K562 (cell line): ENCODE results near the gene TNIP2. TPM values are rescaled to one million over a fixed set of nuclear protein-coding genes. Genes with fewer than 3 reads are reported as not detected.
A peak's percentile ranks its signal among the peaks of the same experiment; 100 is the strongest.

ENCODE experiments used
- ATAC-seq: fragments of 200-7000 bp; cut with Tn5 transposase; 3 replicates; pipeline ENCODE4 v1.9.1; 2020; ENCODE audit warnings: moderate library complexity
- BruUV-seq: library from RNA; stranded (reverse); fragments of 400-500 nt; replicated peaks from 2 replicates; lab custom pipeline; 2021; lab: Mats Ljungman, UMichigan
- CTCF ChIA-PET: fragments of 300-600 bp; formaldehyde crosslinking; extraction: SDS; loops from one replicate; lab custom pipeline; 2021; ENCODE audit warnings: low intra/inter-chr PET ratio; lab: Yijun Ruan, JAX
- POLR2A ChIA-PET: fragments of 300-600, 350-650 bp; sonication (Branson Sonifier 250); formaldehyde crosslinking; extraction: SDS; loops from one replicate; lab custom pipeline; 2021; ENCODE audit warnings: antibody characterized with exemption, inconsistent platforms; lab: Yijun Ruan, JAX
- DNase-seq, 4 experiments: peaks; one replicate each; pipeline versions ENCODE4 v3.0.0 to v3.0.0-alpha.2; 2011 to 2018; ENCODE audit warnings: low spot score in 3 of 4, mixed read lengths in 3 of 4; ENCODE audit errors: extremely low read depth in 1 of 4
- FAIRE-seq: peaks from 2 replicates; lab custom pipeline; 2011; peaks lifted over from hg19 to GRCh38; lab: Jason Lieb, UNC
- H2AFZ ChIP-seq: 2 replicates; pipeline ENCODE4 v1.6.0; 2011; ENCODE audit warnings: low read depth, low read length, control low read depth, inconsistent platforms
- H3K27ac ChIP-seq: fragments of 200-600 bp; 3 replicates; pipeline ENCODE4 v1.8.0; 2011; ENCODE audit warnings: low read depth, mild to moderate bottlenecking, control low read depth, inconsistent platforms, low read length, moderate library complexity, mixed read lengths; ENCODE audit errors: extremely low read depth
- H3K27me3 ChIP-seq, 2 experiments: fragments of 300-600 bp in 1 of 2; 2 replicates in 1 of 2; 3 replicates in 1 of 2; pipeline versions ENCODE4 v1.6.0 to v1.8.0; 2011; ENCODE audit warnings: inconsistent platforms in 2 of 2, low read length in 2 of 2, mild to moderate bottlenecking in 1 of 2, mixed read lengths in 1 of 2, moderate library complexity in 1 of 2; ENCODE audit not compliant: control insufficient read depth in 2 of 2, insufficient read depth in 2 of 2
- H3K36me3 ChIP-seq: fragments of 300-600 bp; 3 replicates; pipeline ENCODE4 v1.8.0; 2011; ENCODE audit warnings: mild to moderate bottlenecking, low read length, inconsistent platforms; ENCODE audit not compliant: control insufficient read depth, insufficient read depth
- H3K4me1 ChIP-seq, 2 experiments: fragments of 200-600 bp in 1 of 2; replicated peaks in 1 of 2; 2 replicates in 1 of 2; 3 replicates in 1 of 2; pipeline versions ENCODE4 v1.5.1 to v1.8.0; 2011; ENCODE audit warnings: inconsistent platforms in 2 of 2, low read length in 2 of 2, mild to moderate bottlenecking in 1 of 2, mixed read lengths in 1 of 2, moderate library complexity in 1 of 2; ENCODE audit not compliant: control insufficient read depth in 2 of 2, insufficient read depth in 2 of 2
- H3K4me2 ChIP-seq: 2 replicates; pipeline ENCODE4 v1.6.1; 2011; ENCODE audit warnings: low read length, control low read depth, inconsistent platforms, mixed read lengths; ENCODE audit not compliant: insufficient read depth
- H3K4me3 ChIP-seq: fragments of 200-600 bp; sonication (generic), shearing (Covaris generic); 2 replicates; pipeline ENCODE4 v1.5.1; 2016; ENCODE audit warnings: control low read depth, inconsistent platforms
- H3K79me2 ChIP-seq: fragments of 200-600 bp; 3 replicates; pipeline ENCODE4 v1.8.0; 2011; ENCODE audit warnings: low read length, inconsistent platforms; ENCODE audit not compliant: control insufficient read depth, insufficient read depth
- H3K9ac ChIP-seq, 2 experiments: 2 replicates each; pipeline versions ENCODE4 v1.6.0 to v1.6.1; 2011; ENCODE audit warnings: low read depth in 2 of 2, low read length in 2 of 2, control low read depth in 1 of 2, inconsistent platforms in 1 of 2, mild to moderate bottlenecking in 1 of 2, mixed read lengths in 1 of 2; ENCODE audit not compliant: insufficient read depth in 1 of 2
- H3K9me1 ChIP-seq: one replicate; pipeline ENCODE4 v1.6.0; 2011; ENCODE audit warnings: inconsistent platforms, mild to moderate bottlenecking, low read length, moderate library complexity; ENCODE audit not compliant: control insufficient read depth, insufficient read depth
- H3K9me3 ChIP-seq: replicated peaks from 2 replicates; pipeline ENCODE4 v1.5.1; 2011; ENCODE audit warnings: low read depth, low read length, inconsistent platforms; ENCODE audit not compliant: control insufficient read depth, insufficient read depth
- H4K20me1 ChIP-seq: replicated peaks from 2 replicates; pipeline ENCODE4 v1.6.1; 2011; ENCODE audit warnings: low read length, inconsistent platforms, mixed read lengths; ENCODE audit not compliant: control insufficient read depth, insufficient read depth
- ELK3 ChIP-seq: fragments of 450-650 bp; formaldehyde crosslinking; IDR thresholded peaks from 2 replicates; pipeline ENCODE4 v1.4.0; 2020; ENCODE audit warnings: mild to moderate bottlenecking
- HSF4 ChIP-seq: fragments of 250-450 bp; sonication (Bioruptor Pico); IDR thresholded peaks from 2 replicates; pipeline ENCODE4 v2.1.2; 2022; ENCODE audit warnings: mild to moderate bottlenecking, moderate library complexity, borderline replicate concordance
- MCM7 ChIP-seq, 2 experiments: fragments of 450-650 bp; IDR thresholded peaks; 2 replicates each; pipeline ENCODE4 v1.6.1; 2016 to 2018
- NFE2 ChIP-seq: IDR thresholded peaks from 2 replicates; pipeline ENCODE4 v1.6.1; 2014; ENCODE audit warnings: antibody characterized with exemption, low read depth
- NFIC ChIP-seq: fragments of 450-650 bp; IDR thresholded peaks from 2 replicates; pipeline ENCODE4 v1.6.1; 2017; ENCODE audit warnings: mild to moderate bottlenecking, inconsistent platforms
- SREBF1 ChIP-seq: fragments of 150-350 bp; IDR thresholded peaks from 2 replicates; pipeline ENCODE4 v1.6.1; 2014; ENCODE audit warnings: antibody characterized with exemption, low read depth, low read length, borderline replicate concordance
- ZBTB1 ChIP-seq: sonication (generic); formaldehyde crosslinking; IDR thresholded peaks from 2 replicates; pipeline ENCODE4 v1.8.1; 2023; ENCODE audit warnings: missing genetic modification reagents, low read depth, mild to moderate bottlenecking, borderline replicate concordance
- ZNF134 ChIP-seq: fragments of 250-450 bp; sonication (Bioruptor Pico); conservative IDR thresholded peaks from 2 replicates; pipeline ENCODE4 v1.4.0; 2020
- ZNF717 ChIP-seq: fragments of 250-450 bp; sonication (Bioruptor Pico); IDR thresholded peaks from 2 replicates; pipeline ENCODE4 v1.5.0; 2021
- WGBS: fragments of 100-300 bp; shearing (Covaris generic); methylation state at CpG from one replicate; pipeline ENCODE4 v1.1.6; 2016; ENCODE audit warnings: low coverage, mixed read lengths; ENCODE audit not compliant: insufficient coverage; ENCODE audit errors: missing lambda C conversion rate; 5-methylcytosine and 5-hydroxymethylcytosine counted together
- in situ Hi-C: fragments of 300-500 bp; cut with MboI; formaldehyde crosslinking; loops from 4 replicates; pipeline ENCODE4 v1.15.0; 2018; ENCODE audit warnings: inconsistent platforms, mixed read lengths
- intact Hi-C: fragments of 100-400 bp; cut with micrococcal nuclease; formaldehyde crosslinking; loops from 2 replicates; pipeline ENCODE4 v1.14.2; 2022
- polyA plus RNA-seq, 8 experiments: library from polyadenylated mRNA; depleted of rRNA in 4 of 8; stranded (reverse) in 5 of 8; unstranded in 3 of 8; fragments of >200 nt; fragmentation: Nextera tagmentation in 2 of 8; fragmentation: Illumina TruSeq in 1 of 8; extraction: Ambion mirVana in 2 of 8; extraction: Trizol in 1 of 8; gene quantifications; 2 replicates each; pipeline versions ENCODE4 v1.2.1 to v1.2.3, GENCODE V29; 2011 to 2014; ENCODE audit warnings: inconsistent platforms in 1 of 8, missing spikeins in 1 of 8
- total RNA-seq, 7 experiments: library from RNA; depleted of rRNA in 6 of 7; stranded (reverse); fragments of >200 nt in 6 of 7; fragmentation: Illumina TruSeq in 2 of 7; extraction: Trizol in 2 of 7; gene quantifications; 2 replicates each; pipeline versions ENCODE4 v1.2.1 to v1.2.3, GENCODE V29; 2011 to 2021; ENCODE audit warnings: low replicate concordance in 1 of 7

The TNIP2 gene
- total and polyA plus RNA-seq, 9 of the 15 experiments (the other 6 are each of a cell fraction or from before 2014, with no cell fraction given): 0.61 to 42.6 (median 19.5) TPM

DNA sequence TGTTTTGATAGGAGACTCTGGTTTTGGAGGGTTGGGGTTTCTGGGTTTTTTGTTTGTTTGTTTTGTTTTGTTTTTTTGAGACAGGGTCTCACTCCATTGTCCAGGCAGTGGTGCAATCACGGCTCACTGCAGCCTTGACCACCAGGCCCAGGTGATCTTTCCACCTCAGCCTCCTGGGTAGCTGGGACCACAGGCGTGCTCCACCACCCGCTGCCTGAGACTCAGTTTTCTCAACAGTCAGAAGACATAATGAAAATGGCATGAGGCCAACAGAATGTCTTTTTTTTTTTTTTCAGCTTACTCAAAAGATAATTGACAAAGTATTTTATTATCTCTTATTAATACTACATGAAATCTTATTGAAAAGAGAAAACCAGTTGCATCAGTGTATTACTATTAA is 32.4 kb downstream of the TNIP2 start:
- intact Hi-C loops: no loop called here
- Histone ChIP-seq H3K4me3 (no peak overlapping the region), H3K4me2 (no peak overlapping the region), H2AFZ (no peak overlapping the region), H3K36me3 (peaks cover 39% of the 10 kb centered on the region; the same call in 2 of the 3 replicates)
- no peak for FAIRE-seq
- no peak for ATAC-seq
- POLR2A ChIA-PET: no interaction called here
- in situ Hi-C loops: no loop called here
- WGBS: 79% methylated on average over 3 of the region's 3 CpGs
- no peak for DNase-seq
- TF ChIP-seq ZNF134 (CRISPR knock-in tag) (no peak), HSF4 (CRISPR knock-in tag) (no peak), SREBF1 (no peak), ZBTB1 (no peak), ELK3 (CRISPR knock-in tag) (no peak), MCM7 (IDR thresholded peaks at IDR 0.05) (no peak), ZNF717 (no peak), NFE2 (no peak), NFIC (peak; percentile 11; the same call in 1 of the 2 replicates)
- TF ChIP-seq, all 486 proteins: peak for 1
- no TSS peak for BruUV-seq
- no peak overlapping the region for H3K27ac ChIP-seq
- no peaks in the 10 kb centered on the region for H3K79me2 ChIP-seq
- CTCF ChIA-PET: interaction anchor here (0.7 kb wide), 1 partner anchor 618 kb away, joined by 3 read pairs; no protein-coding TSS in a partner anchor
- no peaks in the 10 kb centered on the region for H3K4me1 ChIP-seq
- no peaks in the 10 kb centered on the region for H4K20me1 ChIP-seq
- H3K9me1 ChIP-seq: no peaks in the 10 kb centered on the region
- H3K9ac ChIP-seq: no peak overlapping the region
- no peaks in the 10 kb centered on the region for H3K9me3 ChIP-seq
- no peaks in the 10 kb centered on the region for H3K27me3 ChIP-seq
